ENCODE measurements around the gene MAP4K4. TPM values are rescaled to one million over a fixed set of nuclear protein-coding genes. Genes with fewer than 3 reads are reported as not detected.

MAP4K4 gene
- total RNA-seq, 1 donor from 2014 or later = 166 TPM

DNA sequence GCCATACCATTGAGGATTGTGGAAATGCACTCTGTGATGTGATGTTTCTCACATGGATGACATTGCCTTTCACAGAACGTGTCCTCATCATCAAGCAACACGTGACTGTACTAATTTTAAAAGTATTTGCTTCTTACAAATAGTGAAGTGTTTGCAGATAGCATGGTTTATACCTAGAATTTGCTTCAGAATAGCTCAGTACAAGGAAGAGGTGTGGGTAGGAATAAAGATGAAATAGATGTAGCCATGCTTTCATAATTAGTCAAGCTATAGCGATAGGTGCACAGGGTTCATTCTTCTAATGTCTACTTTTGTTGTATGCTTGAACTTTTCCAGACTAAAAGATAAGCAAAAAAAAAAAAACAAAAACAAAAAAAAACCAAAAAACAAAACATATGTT is 27.5 kb downstream of the MAP4K4 start:
- H3K4me3 Mint-ChIP-seq = no peak overlapping the region
- H3K9me3 Mint-ChIP-seq = peaks cover 8% of the 10 kb centered on the region
- no peaks in the 10 kb centered on the region for H3K27me3 Mint-ChIP-seq
- no peak for DNase-seq (ENCODE audit: extremely low spot score, unreplicated experiment)
- TF ChIP-seq, protein P1, sequence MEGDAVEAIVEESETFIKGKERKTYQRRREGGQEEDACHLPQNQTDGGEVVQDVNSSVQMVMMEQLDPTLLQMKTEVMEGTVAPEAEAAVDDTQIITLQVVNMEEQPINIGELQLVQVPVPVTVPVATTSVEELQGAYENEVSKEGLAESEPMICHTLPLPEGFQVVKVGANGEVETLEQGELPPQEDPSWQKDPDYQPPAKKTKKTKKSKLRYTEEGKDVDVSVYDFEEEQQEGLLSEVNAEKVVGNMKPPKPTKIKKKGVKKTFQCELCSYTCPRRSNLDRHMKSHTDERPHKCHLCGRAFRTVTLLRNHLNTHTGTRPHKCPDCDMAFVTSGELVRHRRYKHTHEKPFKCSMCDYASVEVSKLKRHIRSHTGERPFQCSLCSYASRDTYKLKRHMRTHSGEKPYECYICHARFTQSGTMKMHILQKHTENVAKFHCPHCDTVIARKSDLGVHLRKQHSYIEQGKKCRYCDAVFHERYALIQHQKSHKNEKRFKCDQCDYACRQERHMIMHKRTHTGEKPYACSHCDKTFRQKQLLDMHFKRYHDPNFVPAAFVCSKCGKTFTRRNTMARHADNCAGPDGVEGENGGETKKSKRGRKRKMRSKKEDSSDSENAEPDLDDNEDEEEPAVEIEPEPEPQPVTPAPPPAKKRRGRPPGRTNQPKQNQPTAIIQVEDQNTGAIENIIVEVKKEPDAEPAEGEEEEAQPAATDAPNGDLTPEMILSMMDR (conservative IDR thresholded peaks at IDR 0.05) = no peak
- H3K36me3 Mint-ChIP-seq = peaks cover 16% of the 10 kb centered on the region
- peaks cover 36% of the 10 kb centered on the region for H3K4me1 Mint-ChIP-seq (ENCODE audit: unreplicated experiment)
- no peak overlapping the region for H3K27ac Mint-ChIP-seq

DNA sequence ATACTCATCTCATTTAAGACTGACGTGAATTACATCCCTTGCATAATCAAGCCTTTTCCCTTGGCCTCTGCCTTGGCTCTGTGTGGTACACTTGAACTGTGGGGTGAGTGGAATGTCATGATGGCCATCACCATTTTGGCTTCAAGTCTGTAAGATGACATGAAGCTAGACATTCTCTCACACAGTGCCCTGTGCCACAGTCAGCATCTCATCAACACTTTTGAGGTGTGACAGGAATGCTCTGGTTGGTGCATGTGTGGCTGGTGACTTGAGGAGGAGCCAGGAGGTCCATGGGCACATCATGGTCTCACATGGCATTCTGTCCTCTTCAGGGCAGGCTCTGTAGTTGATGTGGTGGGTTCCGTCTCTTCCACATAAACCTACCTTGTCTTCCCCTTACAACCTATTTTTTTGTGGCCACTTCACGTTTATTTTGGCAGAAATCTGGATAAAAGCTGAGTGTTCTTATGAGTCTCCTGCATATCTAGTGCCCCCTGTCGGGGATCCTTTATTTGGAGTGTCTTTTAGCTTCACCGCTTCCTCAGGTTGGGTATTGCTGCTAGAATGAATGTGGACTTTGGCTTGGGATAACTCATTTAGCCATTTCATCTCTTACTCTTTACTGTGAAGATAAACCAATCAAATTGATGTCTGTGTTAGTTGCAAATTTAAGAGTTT is 28.1 kb downstream of the MAP4K4 start:
- Mint-ChIP-seq H3K9me3 (peaks cover 9% of the 10 kb centered on the region), H3K36me3 (peaks cover 16% of the 10 kb centered on the region), H3K27ac (no peak overlapping the region), H3K27me3 (no peaks in the 10 kb centered on the region), H3K4me3 (no peak overlapping the region), H3K4me1 (ENCODE audit: unreplicated experiment) (peaks cover 34% of the 10 kb centered on the region)
- no peak for DNase-seq (ENCODE audit: extremely low spot score, unreplicated experiment)
- TF ChIP-seq, protein P1 (conservative IDR thresholded peaks at IDR 0.05) = peak; percentile 51

DNA sequence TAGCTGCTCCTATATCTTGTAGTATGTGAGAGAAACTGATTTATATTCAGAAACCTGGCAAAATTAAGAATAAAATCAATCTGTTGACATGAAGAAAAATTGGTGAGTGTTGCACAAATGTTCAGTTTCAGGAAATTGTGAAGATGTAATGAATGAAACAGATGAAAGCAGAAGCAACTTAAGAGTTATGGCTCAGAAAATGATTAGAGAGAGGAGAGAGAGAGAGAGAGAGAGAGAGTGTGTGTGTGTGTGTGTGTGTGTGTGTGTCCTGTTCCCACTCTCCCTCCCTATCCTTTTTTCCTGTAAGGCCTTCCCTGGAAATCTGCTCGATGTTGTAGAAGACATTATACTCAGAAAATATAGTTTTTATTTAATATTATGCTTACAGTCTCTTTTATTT is 31.4 kb downstream of the MAP4K4 start:
- Mint-ChIP-seq H3K4me1 (ENCODE audit: unreplicated experiment) (peaks cover 43% of the 10 kb centered on the region), H3K27me3 (no peaks in the 10 kb centered on the region), H3K36me3 (peaks cover 7% of the 10 kb centered on the region), H3K4me3 (no peak overlapping the region), H3K27ac (peak overlapping the region; percentile 8), H3K9me3 (peaks cover 3% of the 10 kb centered on the region)
- no peak for DNase-seq (ENCODE audit: extremely low spot score, unreplicated experiment)
- TF ChIP-seq, protein P1 (conservative IDR thresholded peaks at IDR 0.05) = no peak

DNA sequence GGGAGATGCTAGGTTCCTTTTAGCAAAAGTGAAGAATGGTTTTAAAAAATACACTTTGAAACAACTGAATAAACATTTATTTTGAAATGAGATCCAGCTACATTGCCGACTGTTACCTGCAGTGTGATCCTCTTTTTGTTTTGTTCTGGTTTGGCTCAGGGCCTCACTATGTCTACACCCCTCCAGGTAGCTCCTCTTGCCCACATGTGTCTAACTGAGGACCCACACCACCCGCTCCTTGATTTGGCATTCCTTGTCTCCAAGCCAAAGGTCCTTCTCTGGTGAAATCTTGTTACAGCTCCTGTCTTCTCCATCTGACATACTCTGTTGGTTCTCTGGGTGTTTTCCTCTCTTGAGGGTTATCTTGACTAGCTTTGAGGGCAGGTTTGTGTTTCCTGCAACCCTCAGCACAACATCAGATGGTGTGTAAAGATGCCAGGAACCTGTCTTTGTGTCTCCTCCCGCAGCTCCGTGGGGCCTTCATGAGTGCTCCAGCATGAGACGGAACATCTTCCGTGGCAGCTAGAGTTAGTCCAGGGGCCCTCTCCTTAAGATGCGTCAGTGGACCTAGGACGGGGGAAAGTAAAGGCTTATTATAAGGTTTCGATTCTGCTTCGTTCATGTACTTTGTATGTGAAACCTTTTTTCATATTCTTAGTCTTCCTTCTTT is 32.1 kb downstream of the MAP4K4 start:
- H3K27ac Mint-ChIP-seq = no peak overlapping the region
- DNase-seq (ENCODE audit: extremely low spot score, unreplicated experiment) = no peak
- H3K4me3 Mint-ChIP-seq = no peak overlapping the region
- peaks cover 43% of the 10 kb centered on the region for H3K4me1 Mint-ChIP-seq (ENCODE audit: unreplicated experiment)
- TF ChIP-seq, protein P1 (conservative IDR thresholded peaks at IDR 0.05) = no peak
- peaks cover 3% of the 10 kb centered on the region for H3K9me3 Mint-ChIP-seq
- no peaks in the 10 kb centered on the region for H3K27me3 Mint-ChIP-seq
- peaks cover 7% of the 10 kb centered on the region for H3K36me3 Mint-ChIP-seq

DNA sequence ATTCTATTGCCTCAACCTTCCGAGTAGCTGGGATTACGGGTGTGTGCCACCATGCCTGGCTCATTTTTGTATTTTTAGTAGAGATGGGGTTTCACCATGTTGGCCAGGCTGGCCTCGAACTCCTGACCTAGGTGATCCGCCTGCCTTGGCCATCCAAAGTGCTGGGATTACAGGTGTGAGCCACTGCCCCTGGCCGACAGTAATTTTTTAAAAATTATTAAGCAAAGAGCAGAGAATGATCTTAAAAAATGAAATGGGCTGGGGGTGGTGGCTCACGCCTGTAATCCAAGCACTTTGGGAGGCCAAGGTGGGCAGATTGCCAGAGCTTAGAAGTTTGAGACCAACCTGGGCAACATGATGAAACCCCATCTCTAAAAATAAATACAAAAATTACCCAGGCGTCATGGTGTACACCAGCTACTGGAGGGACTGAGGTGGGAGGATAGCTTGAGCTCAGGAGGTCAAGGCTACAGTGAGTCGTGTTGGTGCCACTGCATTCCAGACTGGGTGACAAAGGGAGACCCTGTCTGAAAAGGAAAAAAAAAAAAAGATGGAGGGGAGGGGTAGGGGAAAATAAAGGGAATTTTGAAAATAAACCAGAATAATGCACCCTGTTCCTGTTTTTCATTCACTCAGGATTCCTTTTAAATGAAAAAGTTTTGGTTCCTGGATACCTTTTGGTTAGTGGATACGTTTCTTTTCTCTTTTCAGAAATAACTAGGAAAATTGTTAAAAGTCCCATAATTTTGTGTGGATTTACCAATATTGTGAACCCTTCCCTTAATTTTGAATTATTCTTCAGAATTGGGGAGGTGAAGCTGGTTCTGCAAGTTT is 33.9 kb downstream of the MAP4K4 start:
- no peak overlapping the region for H3K4me3 Mint-ChIP-seq
- H3K27ac Mint-ChIP-seq = no peak overlapping the region
- peaks cover 3% of the 10 kb centered on the region for H3K9me3 Mint-ChIP-seq
- no peaks in the 10 kb centered on the region for H3K27me3 Mint-ChIP-seq
- H3K36me3 Mint-ChIP-seq = peaks cover 7% of the 10 kb centered on the region
- H3K4me1 Mint-ChIP-seq (ENCODE audit: unreplicated experiment) = peaks cover 52% of the 10 kb centered on the region
- no peak for DNase-seq (ENCODE audit: extremely low spot score, unreplicated experiment)
- TF ChIP-seq, protein P1 (conservative IDR thresholded peaks at IDR 0.05) = no peak

All from type B pancreatic cell (in vitro differentiated cells).